HepG2 (cell line): ENCODE results near the gene SPATA25. TPM values are rescaled to one million over a fixed set of nuclear protein-coding genes. Genes with fewer than 3 reads are reported as not detected.

Source experiments
- ATAC-seq: fragments of 200-7000 bp; cut with Tn5 transposase; 3 replicates; pipeline ENCODE4 v1.9.1; 2020; ENCODE audit warnings: mild to moderate bottlenecking, moderate library complexity
- BruUV-seq: library from RNA; stranded (reverse); fragments of 400-500 nt; replicated peaks from 2 replicates; lab custom pipeline; 2021; lab: Mats Ljungman, UMichigan
- CTCF ChIA-PET: fragments of 300-600 bp; formaldehyde crosslinking; extraction: SDS; loops from one replicate; lab custom pipeline; 2021; ENCODE audit warnings: low total read pairs, inconsistent platforms, low intra/inter-chr PET ratio; lab: Yijun Ruan, JAX
- POLR2A ChIA-PET: fragments of 350-600 bp; sonication (Branson Sonifier 250); formaldehyde crosslinking; loops from one replicate; lab custom pipeline; 2020; ENCODE audit warnings: antibody characterized with exemption, inconsistent platforms; lab: Yijun Ruan, JAX
- DNase-seq: peaks from one replicate; pipeline ENCODE4 v3.0.0-alpha.2; 2015; ENCODE audit warnings: low spot score
- FAIRE-seq: peaks from 3 replicates; lab custom pipeline; 2011; peaks lifted over from hg19 to GRCh38; lab: Jason Lieb, UNC
- H2AFZ ChIP-seq: one replicate; pipeline ENCODE4 v1.6.1; 2011; ENCODE audit warnings: low read length, inconsistent platforms
- H3K27ac ChIP-seq: fragments of 300-600 bp; 3 replicates; pipeline ENCODE4 v1.8.0; 2011; ENCODE audit warnings: mixed run types, mild to moderate bottlenecking, mixed read lengths, low read length, inconsistent platforms; ENCODE audit not compliant: insufficient read depth; ENCODE audit errors: extremely low read length
- H3K27me3 ChIP-seq, 2 experiments: fragments of 200-600 bp in 1 of 2; 2 replicates in 1 of 2; 3 replicates in 1 of 2; pipeline versions ENCODE4 v1.6.0 to v1.8.0; 2011; ENCODE audit warnings: low read length in 2 of 2, mild to moderate bottlenecking in 2 of 2, moderate library complexity in 2 of 2, inconsistent platforms in 1 of 2; ENCODE audit not compliant: insufficient read depth in 2 of 2, control insufficient read depth in 1 of 2
- H3K36me3 ChIP-seq, 2 experiments: fragments of 200-600 bp in 1 of 2; replicated peaks in 1 of 2; 2 replicates in 1 of 2; 3 replicates in 1 of 2; pipeline versions ENCODE4 v1.5.1 to v1.8.0; 2011; ENCODE audit warnings: low read length in 2 of 2, inconsistent platforms in 1 of 2; ENCODE audit not compliant: insufficient read depth in 2 of 2, control insufficient read depth in 1 of 2
- H3K4me1 ChIP-seq: 2 replicates; pipeline ENCODE4 v1.5.1; 2012; ENCODE audit warnings: low read length, inconsistent platforms; ENCODE audit not compliant: insufficient read depth
- H3K4me2 ChIP-seq: 2 replicates; pipeline ENCODE4 v1.6.0; 2011; ENCODE audit warnings: low read depth, low read length, inconsistent platforms
- H3K4me3 ChIP-seq, 3 experiments: fragments of 200-600 bp in 1 of 3; sonication (generic), shearing (Covaris generic) in 1 of 3; replicated peaks in 1 of 3; 2 replicates each; pipeline ENCODE4 v1.5.1; 2011 to 2016; ENCODE audit warnings: low read length in 3 of 3, inconsistent platforms in 2 of 3, low read depth in 2 of 3, mild to moderate bottlenecking in 2 of 3, control low read depth in 1 of 3, mixed read lengths in 1 of 3; ENCODE audit not compliant: insufficient read depth in 1 of 3
- H3K79me2 ChIP-seq: one replicate; pipeline ENCODE4 v1.6.1; 2011; ENCODE audit warnings: low read length, inconsistent platforms; ENCODE audit not compliant: insufficient read depth
- H3K9ac ChIP-seq: 2 replicates; pipeline ENCODE4 v1.6.0; 2011; ENCODE audit warnings: mild to moderate bottlenecking, low read depth, low read length, inconsistent platforms; ENCODE audit not compliant: insufficient read depth
- H3K9me3 ChIP-seq: 2 replicates; pipeline ENCODE4 v1.5.1; 2012; ENCODE audit warnings: mild to moderate bottlenecking, low read length
- H4K20me1 ChIP-seq: 2 replicates; pipeline ENCODE4 v1.6.0; 2011; ENCODE audit warnings: inconsistent platforms, mild to moderate bottlenecking, low read length, moderate library complexity; ENCODE audit not compliant: insufficient read depth
- CREB1 ChIP-seq, 2 experiments: fragments of 450-650 bp in 1 of 2; IDR thresholded peaks; 2 replicates each; pipeline ENCODE4 v1.6.1; 2016 to 2017; ENCODE audit warnings: control low read depth in 1 of 2, mild to moderate bottlenecking in 1 of 2, missing compliant biosample characterization in 1 of 2, missing genetic modification characterization in 1 of 2
- DNMT3B ChIP-seq: conservative IDR thresholded peaks from 2 replicates; pipeline ENCODE4 v1.6.1; 2016; ENCODE audit warnings: missing biosample characterization, control low read depth
- ESRRA ChIP-seq: sonication (generic); formaldehyde crosslinking; IDR thresholded peaks from 2 replicates; pipeline ENCODE4 v1.5.1; 2020; ENCODE audit warnings: mild to moderate bottlenecking, low read depth, missing genetic modification reagents
- ETS1 ChIP-seq: sonication (generic); formaldehyde crosslinking; IDR thresholded peaks from 2 replicates; pipeline ENCODE4 v1.4.0; 2020; ENCODE audit warnings: missing genetic modification reagents
- FOXK1 ChIP-seq: sonication (generic); formaldehyde crosslinking; IDR thresholded peaks from 2 replicates; pipeline ENCODE4 v1.4.0; 2020; ENCODE audit warnings: low read depth, missing genetic modification reagents, borderline replicate concordance
- IRX3 ChIP-seq: sonication (generic); formaldehyde crosslinking; IDR thresholded peaks from 2 replicates; pipeline ENCODE4 v1.8.1; 2023; ENCODE audit warnings: mild to moderate bottlenecking, low read depth, missing genetic modification reagents, borderline replicate concordance
- KDM5A ChIP-seq: fragments of 200-600 bp; sonication (generic); IDR thresholded peaks from 2 replicates; pipeline ENCODE4 v1.7.0; 2018; ENCODE audit warnings: antibody characterized with exemption, mild to moderate bottlenecking, low read length, borderline replicate concordance
- NFIB ChIP-seq: sonication (generic); formaldehyde crosslinking; IDR thresholded peaks from 2 replicates; pipeline ENCODE4 v1.9.0; 2021; ENCODE audit warnings: missing genetic modification reagents, mild to moderate bottlenecking, borderline replicate concordance
- NFIC ChIP-seq: IDR thresholded peaks from 2 replicates; pipeline ENCODE4 v1.6.1; 2012; ENCODE audit warnings: mild to moderate bottlenecking, low read length, inconsistent platforms
- PITX1 ChIP-seq: sonication (generic); formaldehyde crosslinking; IDR thresholded peaks from 2 replicates; pipeline ENCODE4 v1.5.1; 2020; ENCODE audit warnings: mild to moderate bottlenecking, missing genetic modification reagents
- RFXAP ChIP-seq: sonication (generic); formaldehyde crosslinking; IDR thresholded peaks from 2 replicates; pipeline ENCODE4 v1.4.0; 2020; ENCODE audit warnings: missing genetic modification reagents, borderline replicate concordance
- ZBTB3 ChIP-seq: sonication (generic); formaldehyde crosslinking; IDR thresholded peaks from 2 replicates; pipeline ENCODE4 v1.4.0; 2020; ENCODE audit warnings: low read depth, mild to moderate bottlenecking, moderate library complexity, missing genetic modification reagents, borderline replicate concordance
- ZNF432 ChIP-seq: sonication (generic); formaldehyde crosslinking; IDR thresholded peaks from 2 replicates; pipeline ENCODE4 v1.5.0; 2020; ENCODE audit warnings: missing genetic modification reagents, mild to moderate bottlenecking, borderline replicate concordance
- ZNF552 ChIP-seq: sonication (generic); formaldehyde crosslinking; IDR thresholded peaks from 2 replicates; pipeline ENCODE4 v1.9.0; 2022; ENCODE audit warnings: missing genetic modification reagents, mild to moderate bottlenecking, borderline replicate concordance
- ZNF563 ChIP-seq: sonication (generic); formaldehyde crosslinking; IDR thresholded peaks from 2 replicates; pipeline ENCODE4 v1.8.0; 2022; ENCODE audit warnings: mild to moderate bottlenecking, moderate library complexity, missing genetic modification reagents
- WGBS: methylation state at CpG from one replicate; pipeline ENCODE4 v1.1.6; 2017; ENCODE audit warnings: low lambda C conversion rate; 5-methylcytosine and 5-hydroxymethylcytosine counted together
- in situ Hi-C: cut with HindIII; loops from 2 replicates; pipeline ENCODE4 v1.10.0; 2017; ENCODE audit warnings: low pct_unique_long_range_greater_than_20kb; ENCODE audit not compliant: extremely low pct_ligation_motif_present
- intact Hi-C: fragments of 100-400 bp; cut with micrococcal nuclease; formaldehyde crosslinking; loops from one replicate; pipeline ENCODE4 v1.10.0; 2022; ENCODE audit not compliant: unreplicated experiment
- polyA plus RNA-seq, 8 experiments: library from polyadenylated mRNA; depleted of rRNA in 3 of 8; stranded (reverse) in 7 of 8; unstranded in 1 of 8; fragments of >200 nt; fragmentation: Illumina TruSeq in 4 of 8; extraction: Trizol in 4 of 8; gene quantifications; 2 replicates each; pipeline versions ENCODE4 v1.2.1 to v1.2.3, GENCODE V29; 2011 to 2016; ENCODE audit warnings: low read depth in 4 of 8, missing spikeins in 1 of 8, mixed read lengths in 1 of 8; ENCODE audit not compliant: insufficient read depth in 1 of 8
- total RNA-seq, 5 experiments: library from RNA; depleted of rRNA; stranded (reverse); fragments of >200 nt; fragmentation: Illumina TruSeq; extraction: Trizol; gene quantifications; 2 replicates each; pipeline ENCODE4 v1.2.3, GENCODE V29; 2016; ENCODE audit warnings: low read depth in 1 of 5
- TF ChIP-seq, protein P1 (sequence below): sonication (generic); formaldehyde crosslinking; IDR thresholded peaks from 2 replicates; pipeline ENCODE4 v1.4.0; 2020; ENCODE audit warnings: missing genetic modification reagents
- TF ChIP-seq, protein P2 (sequence below): sonication (generic); formaldehyde crosslinking; conservative IDR thresholded peaks from 2 replicates; pipeline ENCODE4 v1.8.1; 2023; ENCODE audit warnings: missing genetic modification reagents

SPATA25 gene
- total and polyA plus RNA-seq, 2 of the 13 experiments (the other 11 are each of a cell fraction or from before 2014, with no cell fraction given): 4.8 to 7.6 TPM

DNA sequence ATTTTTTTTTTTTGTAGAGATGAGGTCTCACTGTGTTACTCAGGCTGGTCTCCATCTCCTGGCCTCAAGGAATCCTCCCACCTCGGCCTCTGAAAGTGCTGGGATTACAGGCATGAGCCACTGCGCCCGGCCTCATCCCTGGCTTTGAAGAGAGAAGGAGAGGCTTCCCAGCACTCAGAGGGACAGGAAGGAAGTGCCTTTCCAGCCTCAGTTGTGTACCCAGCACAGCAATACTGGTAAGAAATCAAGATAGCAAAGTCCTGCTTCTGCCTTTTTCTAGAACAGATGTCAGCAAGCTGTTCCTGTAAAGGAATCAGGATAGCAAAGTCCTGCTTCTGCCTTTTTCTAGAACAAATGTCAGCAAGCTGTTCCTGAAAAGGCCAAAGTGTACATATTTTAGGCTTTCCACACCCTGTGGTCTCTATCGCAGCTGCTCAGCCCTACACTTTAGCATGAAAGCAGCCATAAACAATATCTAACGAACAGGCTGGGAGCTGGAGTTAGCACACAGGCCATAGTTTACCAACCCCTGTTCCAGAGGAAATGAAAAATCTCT lies 30.8 kb upstream of the SPATA25 start:
- CTCF ChIA-PET: no interaction called here
- POLR2A ChIA-PET: interaction anchor here (1.3 to 5.0 kb wide), 10 partner anchors 9 to 84 kb away, joined by 4 to 78 read pairs (median 8); partner anchors contain the start of genes ACOT8, CTSA, NEURL2 and PCIF1
- peaks cover 0 to 8% of the 10 kb centered on the region in 2 experiments; a peak in 2 of 5 replicates for H3K27me3 ChIP-seq
- H3K4me3 ChIP-seq: peak overlapping the region in 1 of 3 experiments; percentile 9; a peak in 2 of 6 replicates
- H3K4me2 ChIP-seq: peak overlapping the region; percentile 48
- ATAC-seq: peak; percentile 15
- H3K36me3 ChIP-seq: no peaks in the 10 kb centered on the region
- in situ Hi-C loops: no loop called here
- no peak for DNase-seq
- no TSS peak for BruUV-seq
- H3K9ac ChIP-seq: peak overlapping the region; percentile 2; the same call in 1 of the 2 replicates
- no peaks in the 10 kb centered on the region for H4K20me1 ChIP-seq
- intact Hi-C loops: no loop called here
- no peak for FAIRE-seq
- no peaks in the 10 kb centered on the region for H3K9me3 ChIP-seq
- H3K27ac ChIP-seq: peak overlapping the region; percentile 7
- peak overlapping the region; percentile 17 for H2AFZ ChIP-seq
- 2% methylated on average over 5 of the region's 5 CpGs for WGBS
- H3K79me2 ChIP-seq: no peaks in the 10 kb centered on the region
- peaks cover 74% of the 10 kb centered on the region for H3K4me1 ChIP-seq
- TF ChIP-seq, protein P1, sequence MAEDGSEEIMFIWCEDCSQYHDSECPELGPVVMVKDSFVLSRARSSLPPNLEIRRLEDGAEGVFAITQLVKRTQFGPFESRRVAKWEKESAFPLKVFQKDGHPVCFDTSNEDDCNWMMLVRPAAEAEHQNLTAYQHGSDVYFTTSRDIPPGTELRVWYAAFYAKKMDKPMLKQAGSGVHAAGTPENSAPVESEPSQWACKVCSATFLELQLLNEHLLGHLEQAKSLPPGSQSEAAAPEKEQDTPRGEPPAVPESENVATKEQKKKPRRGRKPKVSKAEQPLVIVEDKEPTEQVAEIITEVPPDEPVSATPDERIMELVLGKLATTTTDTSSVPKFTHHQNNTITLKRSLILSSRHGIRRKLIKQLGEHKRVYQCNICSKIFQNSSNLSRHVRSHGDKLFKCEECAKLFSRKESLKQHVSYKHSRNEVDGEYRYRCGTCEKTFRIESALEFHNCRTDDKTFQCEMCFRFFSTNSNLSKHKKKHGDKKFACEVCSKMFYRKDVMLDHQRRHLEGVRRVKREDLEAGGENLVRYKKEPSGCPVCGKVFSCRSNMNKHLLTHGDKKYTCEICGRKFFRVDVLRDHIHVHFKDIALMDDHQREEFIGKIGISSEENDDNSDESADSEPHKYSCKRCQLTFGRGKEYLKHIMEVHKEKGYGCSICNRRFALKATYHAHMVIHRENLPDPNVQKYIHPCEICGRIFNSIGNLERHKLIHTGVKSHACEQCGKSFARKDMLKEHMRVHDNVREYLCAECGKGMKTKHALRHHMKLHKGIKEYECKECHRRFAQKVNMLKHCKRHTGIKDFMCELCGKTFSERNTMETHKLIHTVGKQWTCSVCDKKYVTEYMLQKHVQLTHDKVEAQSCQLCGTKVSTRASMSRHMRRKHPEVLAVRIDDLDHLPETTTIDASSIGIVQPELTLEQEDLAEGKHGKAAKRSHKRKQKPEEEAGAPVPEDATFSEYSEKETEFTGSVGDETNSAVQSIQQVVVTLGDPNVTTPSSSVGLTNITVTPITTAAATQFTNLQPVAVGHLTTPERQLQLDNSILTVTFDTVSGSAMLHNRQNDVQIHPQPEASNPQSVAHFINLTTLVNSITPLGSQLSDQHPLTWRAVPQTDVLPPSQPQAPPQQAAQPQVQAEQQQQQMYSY (CRISPR knock-in tag): no peak; the same call in 1 of the 2 replicates
- TF ChIP-seq, protein P2, sequence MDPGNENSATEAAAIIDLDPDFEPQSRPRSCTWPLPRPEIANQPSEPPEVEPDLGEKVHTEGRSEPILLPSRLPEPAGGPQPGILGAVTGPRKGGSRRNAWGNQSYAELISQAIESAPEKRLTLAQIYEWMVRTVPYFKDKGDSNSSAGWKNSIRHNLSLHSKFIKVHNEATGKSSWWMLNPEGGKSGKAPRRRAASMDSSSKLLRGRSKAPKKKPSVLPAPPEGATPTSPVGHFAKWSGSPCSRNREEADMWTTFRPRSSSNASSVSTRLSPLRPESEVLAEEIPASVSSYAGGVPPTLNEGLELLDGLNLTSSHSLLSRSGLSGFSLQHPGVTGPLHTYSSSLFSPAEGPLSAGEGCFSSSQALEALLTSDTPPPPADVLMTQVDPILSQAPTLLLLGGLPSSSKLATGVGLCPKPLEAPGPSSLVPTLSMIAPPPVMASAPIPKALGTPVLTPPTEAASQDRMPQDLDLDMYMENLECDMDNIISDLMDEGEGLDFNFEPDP (CRISPR knock-in tag): 0 out of 2 replicates have a peak, but pooled peaks have one; percentile 52
- TF ChIP-seq ESRRA (CRISPR knock-in tag) (0 out of 2 replicates have a peak, but pooled peaks have one; percentile 19), IRX3 (CRISPR knock-in tag) (no peak), ZNF432 (no peak), ZBTB3 (CRISPR knock-in tag) (no peak), RFXAP (CRISPR knock-in tag) (0 out of 2 replicates have a peak, but pooled peaks have one; percentile 24), ETS1 (CRISPR knock-in tag) (peak; percentile 68; the same call in 1 of the 2 replicates), ZNF552 (CRISPR knock-in tag) (no peak), FOXK1 (CRISPR knock-in tag) (no peak), NFIC (no peak), CREB1 (IDR thresholded peaks at IDR 0.05) (no peak), CREB1 (CRISPR knock-in tag; IDR thresholded peaks at IDR 0.05) (no peak), DNMT3B (no peak), ZNF563 (CRISPR knock-in tag) (no peak), NFIB (CRISPR knock-in tag) (no peak), KDM5A (no peak), PITX1 (no peak)
